ENCODE results near the gene WBP2. TPM values are rescaled to one million over a fixed set of nuclear protein-coding genes. Genes with fewer than 3 reads are reported as not detected.

The WBP2 gene
- total and polyA plus RNA-seq, 10 of the 15 experiments (the other 5 are each of a cell fraction or from before 2014, with no cell fraction given) = 1.5 to 57.3 (median 27.5) TPM

DNA sequence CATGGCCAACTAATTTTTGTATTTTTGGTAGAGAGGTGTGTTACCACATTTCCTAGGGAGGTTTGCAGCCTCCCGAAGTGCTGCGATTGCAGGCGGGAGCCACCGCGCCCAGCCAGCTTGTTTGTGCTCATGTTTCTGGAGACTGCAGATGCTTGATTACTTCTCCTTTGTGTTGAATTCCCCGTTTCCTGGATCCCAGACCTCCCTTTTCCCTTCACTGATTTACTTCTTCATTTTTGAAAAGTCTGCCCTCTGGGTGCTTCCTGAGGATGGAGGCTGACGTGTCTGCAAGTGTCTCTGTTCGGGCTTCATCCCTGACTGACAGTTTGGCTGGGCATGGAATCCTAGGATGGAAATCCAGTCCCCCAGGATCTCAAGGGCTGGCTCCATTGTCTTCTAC is 30.3 kb upstream of the WBP2 start:
- ATAC-seq = no peak
- Histone ChIP-seq H3K4me3 (no peak overlapping the region), H3K9ac (ENCODE audit: control insufficient read depth, insufficient read depth, low read length) (no peak overlapping the region), H4K20me1 (ENCODE audit: control insufficient read depth, insufficient read depth) (no peaks in the 10 kb centered on the region), H3K9me3 (replicated peaks; ENCODE audit: control insufficient read depth, insufficient read depth, low read length) (no peaks in the 10 kb centered on the region), H2AFZ (ENCODE audit: control insufficient read depth, low read depth, low read length) (no peak overlapping the region), H3K4me1 (ENCODE audit: control insufficient read depth, insufficient read depth, low read length) (no peaks in the 10 kb centered on the region), H3K79me2 (ENCODE audit: control insufficient read depth, insufficient read depth, low read length) (no peaks in the 10 kb centered on the region), H3K36me3 (ENCODE audit: control insufficient read depth in 2 of 2, insufficient read depth in 2 of 2, low read length in 1 of 2) (no peaks in the 10 kb centered on the region), H3K27me3 (replicated peaks in 1 of 2; ENCODE audit: control insufficient read depth in 2 of 2, insufficient read depth in 2 of 2, low read length in 1 of 2) (no peaks in the 10 kb centered on the region; a peak in 2 of 4 replicates), H3K4me2 (ENCODE audit: control insufficient read depth, insufficient read depth) (no peak overlapping the region), H3K27ac (ENCODE audit: control insufficient read depth, insufficient read depth) (no peak overlapping the region)
- intact Hi-C loops (cut with micrococcal nuclease; ENCODE audit: unreplicated experiment) = no loop called here
- CTCF ChIA-PET = no interaction called here
- RAD21 ChIA-PET (ENCODE audit: unreplicated experiment) = no interaction called here
- TF ChIP-seq PML (IDR thresholded peaks at IDR 0.05; ENCODE audit: low read length) (no peak), RUNX3 (IDR thresholded peaks at IDR 0.05; ENCODE audit: low read length) (no peak), POLR2AphosphoS2 (IDR thresholded peaks at IDR 0.05; ENCODE audit: low read depth, low read length) (no peak)
- TF ChIP-seq, protein P1, sequence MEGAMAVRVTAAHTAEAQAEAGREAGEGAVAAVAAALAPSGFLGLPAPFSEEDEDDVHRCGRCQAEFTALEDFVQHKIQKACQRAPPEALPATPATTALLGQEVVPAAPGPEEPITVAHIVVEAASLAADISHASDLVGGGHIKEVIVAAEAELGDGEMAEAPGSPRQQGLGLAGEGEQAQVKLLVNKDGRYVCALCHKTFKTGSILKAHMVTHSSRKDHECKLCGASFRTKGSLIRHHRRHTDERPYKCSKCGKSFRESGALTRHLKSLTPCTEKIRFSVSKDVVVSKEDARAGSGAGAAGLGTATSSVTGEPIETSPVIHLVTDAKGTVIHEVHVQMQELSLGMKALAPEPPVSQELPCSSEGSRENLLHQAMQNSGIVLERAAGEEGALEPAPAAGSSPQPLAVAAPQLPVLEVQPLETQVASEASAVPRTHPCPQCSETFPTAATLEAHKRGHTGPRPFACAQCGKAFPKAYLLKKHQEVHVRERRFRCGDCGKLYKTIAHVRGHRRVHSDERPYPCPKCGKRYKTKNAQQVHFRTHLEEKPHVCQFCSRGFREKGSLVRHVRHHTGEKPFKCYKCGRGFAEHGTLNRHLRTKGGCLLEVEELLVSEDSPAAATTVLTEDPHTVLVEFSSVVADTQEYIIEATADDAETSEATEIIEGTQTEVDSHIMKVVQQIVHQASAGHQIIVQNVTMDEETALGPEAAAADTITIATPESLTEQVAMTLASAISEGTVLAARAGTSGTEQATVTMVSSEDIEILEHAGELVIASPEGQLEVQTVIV (IDR thresholded peaks at IDR 0.05; ENCODE audit: borderline replicate concordance, partially characterized antibody) = no peak
- TF ChIP-seq, protein P2, sequence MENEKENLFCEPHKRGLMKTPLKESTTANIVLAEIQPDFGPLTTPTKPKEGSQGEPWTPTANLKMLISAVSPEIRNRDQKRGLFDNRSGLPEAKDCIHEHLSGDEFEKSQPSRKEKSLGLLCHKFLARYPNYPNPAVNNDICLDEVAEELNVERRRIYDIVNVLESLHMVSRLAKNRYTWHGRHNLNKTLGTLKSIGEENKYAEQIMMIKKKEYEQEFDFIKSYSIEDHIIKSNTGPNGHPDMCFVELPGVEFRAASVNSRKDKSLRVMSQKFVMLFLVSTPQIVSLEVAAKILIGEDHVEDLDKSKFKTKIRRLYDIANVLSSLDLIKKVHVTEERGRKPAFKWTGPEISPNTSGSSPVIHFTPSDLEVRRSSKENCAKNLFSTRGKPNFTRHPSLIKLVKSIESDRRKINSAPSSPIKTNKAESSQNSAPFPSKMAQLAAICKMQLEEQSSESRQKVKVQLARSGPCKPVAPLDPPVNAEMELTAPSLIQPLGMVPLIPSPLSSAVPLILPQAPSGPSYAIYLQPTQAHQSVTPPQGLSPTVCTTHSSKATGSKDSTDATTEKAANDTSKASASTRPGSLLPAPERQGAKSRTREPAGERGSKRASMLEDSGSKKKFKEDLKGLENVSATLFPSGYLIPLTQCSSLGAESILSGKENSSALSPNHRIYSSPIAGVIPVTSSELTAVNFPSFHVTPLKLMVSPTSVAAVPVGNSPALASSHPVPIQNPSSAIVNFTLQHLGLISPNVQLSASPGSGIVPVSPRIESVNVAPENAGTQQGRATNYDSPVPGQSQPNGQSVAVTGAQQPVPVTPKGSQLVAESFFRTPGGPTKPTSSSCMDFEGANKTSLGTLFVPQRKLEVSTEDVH (IDR thresholded peaks at IDR 0.05; ENCODE audit: low read depth, partially characterized antibody) = no peak
- TF ChIP-seq, protein P3, sequence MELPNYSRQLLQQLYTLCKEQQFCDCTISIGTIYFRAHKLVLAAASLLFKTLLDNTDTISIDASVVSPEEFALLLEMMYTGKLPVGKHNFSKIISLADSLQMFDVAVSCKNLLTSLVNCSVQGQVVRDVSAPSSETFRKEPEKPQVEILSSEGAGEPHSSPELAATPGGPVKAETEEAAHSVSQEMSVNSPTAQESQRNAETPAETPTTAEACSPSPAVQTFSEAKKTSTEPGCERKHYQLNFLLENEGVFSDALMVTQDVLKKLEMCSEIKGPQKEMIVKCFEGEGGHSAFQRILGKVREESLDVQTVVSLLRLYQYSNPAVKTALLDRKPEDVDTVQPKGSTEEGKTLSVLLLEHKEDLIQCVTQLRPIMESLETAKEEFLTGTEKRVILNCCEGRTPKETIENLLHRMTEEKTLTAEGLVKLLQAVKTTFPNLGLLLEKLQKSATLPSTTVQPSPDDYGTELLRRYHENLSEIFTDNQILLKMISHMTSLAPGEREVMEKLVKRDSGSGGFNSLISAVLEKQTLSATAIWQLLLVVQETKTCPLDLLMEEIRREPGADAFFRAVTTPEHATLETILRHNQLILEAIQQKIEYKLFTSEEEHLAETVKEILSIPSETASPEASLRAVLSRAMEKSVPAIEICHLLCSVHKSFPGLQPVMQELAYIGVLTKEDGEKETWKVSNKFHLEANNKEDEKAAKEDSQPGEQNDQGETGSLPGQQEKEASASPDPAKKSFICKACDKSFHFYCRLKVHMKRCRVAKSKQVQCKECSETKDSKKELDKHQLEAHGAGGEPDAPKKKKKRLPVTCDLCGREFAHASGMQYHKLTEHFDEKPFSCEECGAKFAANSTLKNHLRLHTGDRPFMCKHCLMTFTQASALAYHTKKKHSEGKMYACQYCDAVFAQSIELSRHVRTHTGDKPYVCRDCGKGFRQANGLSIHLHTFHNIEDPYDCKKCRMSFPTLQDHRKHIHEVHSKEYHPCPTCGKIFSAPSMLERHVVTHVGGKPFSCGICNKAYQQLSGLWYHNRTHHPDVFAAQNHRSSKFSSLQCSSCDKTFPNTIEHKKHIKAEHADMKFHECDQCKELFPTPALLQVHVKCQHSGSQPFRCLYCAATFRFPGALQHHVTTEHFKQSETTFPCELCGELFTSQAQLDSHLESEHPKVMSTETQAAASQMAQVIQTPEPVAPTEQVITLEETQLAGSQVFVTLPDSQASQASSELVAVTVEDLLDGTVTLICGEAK (IDR thresholded peaks at IDR 0.05; ENCODE audit: borderline replicate concordance) = no peak
- TF ChIP-seq, protein P4, sequence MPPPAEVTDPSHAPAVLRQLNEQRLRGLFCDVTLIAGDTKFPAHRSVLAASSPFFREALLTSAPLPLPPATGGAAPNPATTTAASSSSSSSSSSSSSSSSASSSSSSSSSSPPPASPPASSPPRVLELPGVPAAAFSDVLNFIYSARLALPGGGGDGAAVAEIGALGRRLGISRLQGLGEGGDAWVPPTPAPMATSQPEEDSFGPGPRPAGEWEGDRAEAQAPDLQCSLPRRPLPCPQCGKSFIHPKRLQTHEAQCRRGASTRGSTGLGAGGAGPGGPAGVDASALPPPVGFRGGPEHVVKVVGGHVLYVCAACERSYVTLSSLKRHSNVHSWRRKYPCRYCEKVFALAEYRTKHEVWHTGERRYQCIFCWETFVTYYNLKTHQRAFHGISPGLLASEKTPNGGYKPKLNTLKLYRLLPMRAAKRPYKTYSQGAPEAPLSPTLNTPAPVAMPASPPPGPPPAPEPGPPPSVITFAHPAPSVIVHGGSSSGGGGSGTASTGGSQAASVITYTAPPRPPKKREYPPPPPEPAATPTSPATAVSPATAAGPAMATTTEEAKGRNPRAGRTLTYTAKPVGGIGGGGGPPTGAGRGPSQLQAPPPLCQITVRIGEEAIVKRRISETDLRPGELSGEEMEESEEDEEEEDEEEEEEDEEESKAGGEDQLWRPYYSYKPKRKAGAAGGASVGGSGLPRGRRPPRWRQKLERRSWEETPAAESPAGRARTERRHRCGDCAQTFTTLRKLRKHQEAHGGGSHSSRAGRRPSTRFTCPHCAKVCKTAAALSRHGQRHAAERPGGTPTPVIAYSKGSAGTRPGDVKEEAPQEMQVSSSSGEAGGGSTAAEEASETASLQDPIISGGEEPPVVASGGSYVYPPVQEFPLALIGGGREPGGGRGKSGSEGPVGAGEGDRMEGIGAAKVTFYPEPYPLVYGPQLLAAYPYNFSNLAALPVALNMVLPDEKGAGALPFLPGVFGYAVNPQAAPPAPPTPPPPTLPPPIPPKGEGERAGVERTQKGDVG (CRISPR knock-in tag; IDR thresholded peaks at IDR 0.05) = no peak
- SMC1A ChIA-PET (ENCODE audit: uncharacterized antibody, unreplicated experiment) = interaction anchor here (0.6 kb wide), 1 partner anchor 863 kb away, joined by 3 read pairs; no protein-coding TSS in a partner anchor
- POLR2A ChIA-PET = no interaction called here
- in situ Hi-C loops (cut with MboI) = no loop called here
- no peak for DNase-seq (ENCODE audit: low read depth, low spot score)
- no peak for FAIRE-seq
- WGBS (ENCODE audit: insufficient coverage, insufficient replicate concordance, low lambda C conversion rate, missing lambda C conversion rate) = 67% methylated on average over 8 of the region's 8 CpGs
- no TSS peak for BruUV-seq (replicated peaks)

Data from GM12878 (cell line).